ENCODE measurements around the gene KRT12.

- TF ChIP-seq POLR2AphosphoS5 (IDR thresholded peaks at IDR 0.05; ENCODE audit: low read depth, low read length): no peak
- TF ChIP-seq POLR2A (IDR thresholded peaks at IDR 0.05; ENCODE audit: low read depth, low read length): no peak
- TF ChIP-seq POU2F2 (IDR thresholded peaks at IDR 0.05; ENCODE audit: low read depth, low read length): no peak
- no peak for TF ChIP-seq TAF1 (IDR thresholded peaks at IDR 0.05; ENCODE audit: low read depth, low read length)
These were observed 54.4 kb downstream of the KRT12 start for GRCh38 chr17:40812639-40813038.

All from GM12891 (cell line).